Endodermal cell (in vitro differentiated cells): ENCODE data around the gene LRRN4CL. TPM values are rescaled to one million over a fixed set of nuclear protein-coding genes. Genes with fewer than 3 reads are reported as not detected.
A peak's percentile ranks its signal among the peaks of the same experiment; 100 is the strongest.

Experiments
- DNase-seq: peaks from one replicate; pipeline ENCODE4 v3.0.0-alpha.2; 2017
- H3K27ac ChIP-seq: 2 replicates; pipeline ENCODE4 v1.5.1; 2013; ENCODE audit warnings: mild to moderate bottlenecking, low read depth, low read length, moderate library complexity
- H3K27me3 ChIP-seq: 2 replicates; pipeline ENCODE4 v1.6.1; 2013; ENCODE audit warnings: mild to moderate bottlenecking, low read length, moderate library complexity; ENCODE audit not compliant: insufficient read depth, control insufficient read depth, poor library complexity, severe bottlenecking
- H3K36me3 ChIP-seq: 2 replicates; pipeline ENCODE4 v1.7.0; 2013; ENCODE audit warnings: mild to moderate bottlenecking, low read length, moderate library complexity; ENCODE audit not compliant: control insufficient read depth, insufficient read depth
- H3K4me1 ChIP-seq: one replicate; pipeline ENCODE4 v1.7.0; 2013; ENCODE audit warnings: low read length; ENCODE audit not compliant: control insufficient read depth, insufficient read depth
- H3K4me3 ChIP-seq: 2 replicates; pipeline ENCODE4 v1.5.1; 2013; ENCODE audit warnings: mild to moderate bottlenecking, low read length, moderate library complexity
- H3K9ac ChIP-seq: 2 replicates; pipeline ENCODE4 v1.6.1; 2013; ENCODE audit warnings: mild to moderate bottlenecking, low read length, moderate library complexity; ENCODE audit not compliant: poor library complexity, severe bottlenecking; ENCODE audit errors: extremely low read depth
- H3K9me3 ChIP-seq: 2 replicates; pipeline ENCODE4 v1.6.1; 2013; ENCODE audit warnings: mild to moderate bottlenecking, low read length, moderate library complexity; ENCODE audit not compliant: control insufficient read depth
- H3K27ac Mint-ChIP-seq: 2 replicates; pipeline ENCODE4 v1.8.0; 2020; ENCODE audit warnings: mixed read lengths
- H3K27me3 Mint-ChIP-seq: 2 replicates; pipeline ENCODE4 v1.8.0; 2021; ENCODE audit warnings: mild to moderate bottlenecking, mixed read lengths; ENCODE audit not compliant: insufficient read depth
- H3K36me3 Mint-ChIP-seq: 2 replicates; pipeline ENCODE4 v1.8.0; 2020; ENCODE audit warnings: low read depth, mixed read lengths
- H3K4me1 Mint-ChIP-seq: 2 replicates; pipeline ENCODE4 v1.8.0; 2020; ENCODE audit warnings: mixed read lengths
- H3K4me3 Mint-ChIP-seq: 2 replicates; pipeline ENCODE4 v1.8.0; 2020; ENCODE audit warnings: mild to moderate bottlenecking, moderate library complexity, mixed read lengths
- H3K9me3 Mint-ChIP-seq: 2 replicates; pipeline ENCODE4 v1.8.0; 2020; ENCODE audit warnings: mild to moderate bottlenecking, mixed read lengths
- CTCF ChIP-seq: fragments of 200-600 bp; sonication (generic); conservative IDR thresholded peaks from 2 replicates; pipeline ENCODE4 v1.5.0; 2021; ENCODE audit warnings: antibody characterized with exemption, mild to moderate bottlenecking
- WGBS, 2 experiments: methylation state at CpG; one replicate each; pipeline versions ENCODE4 v1.1.5 to v1.1.7; 2013; ENCODE audit warnings: missing lambda C conversion rate in 2 of 2, mixed read lengths in 1 of 2; ENCODE audit not compliant: insufficient coverage in 1 of 2, insufficient read length in 1 of 2; 5-methylcytosine and 5-hydroxymethylcytosine counted together
- total RNA-seq, 2 donors: library from RNA; stranded (reverse); fragmentation: NEBNext Ultra II Directional in 1 of 2; extraction: Animal tissue kit (Norgen Biotek cat#: 25700) in 1 of 2; gene quantifications; 2 replicates in 1 of 2; 3 replicates in 1 of 2; pipeline ENCODE4 v1.2.1, GENCODE V29; 2021

The LRRN4CL gene
- total RNA-seq, 2 donors from 2014 or later, result 0.55 to 0.99 TPM

GRCh38 chr11:62716816-62717215 is 27.5 kb upstream of the LRRN4CL start:
- Mint-ChIP-seq H3K9me3 (no peaks in the 10 kb centered on the region), H3K4me1 (peaks cover 29% of the 10 kb centered on the region), H3K36me3 (peaks cover 92% of the 10 kb centered on the region), H3K27ac (peak overlapping the region; percentile 36), H3K4me3 (no peak overlapping the region), H3K27me3 (no peaks in the 10 kb centered on the region)
- no peak for TF ChIP-seq CTCF
- Histone ChIP-seq H3K27ac (no peak overlapping the region), H3K4me1 (no peaks in the 10 kb centered on the region), H3K36me3 (peaks cover 93% of the 10 kb centered on the region), H3K9me3 (no peaks in the 10 kb centered on the region), H3K9ac (no peak overlapping the region), H3K4me3 (no peak overlapping the region), H3K27me3 (no peaks in the 10 kb centered on the region)
- DNase-seq, result no peak
- 96 to 97% methylated on average over 10 of the region's 11 CpGs for WGBS, 2 experiments

GRCh38 chr11:62716206-62716605 is 26.9 kb upstream of the LRRN4CL start:
- Histone ChIP-seq H3K9me3 (no peaks in the 10 kb centered on the region), H3K36me3 (peaks cover 93% of the 10 kb centered on the region), H3K4me3 (no peak overlapping the region), H3K27ac (no peak overlapping the region), H3K4me1 (no peaks in the 10 kb centered on the region), H3K9ac (no peak overlapping the region), H3K27me3 (no peaks in the 10 kb centered on the region)
- Mint-ChIP-seq H3K9me3 (no peaks in the 10 kb centered on the region), H3K36me3 (peaks cover 88% of the 10 kb centered on the region), H3K27ac (peak overlapping the region; percentile 39), H3K4me1 (peaks cover 29% of the 10 kb centered on the region), H3K4me3 (no peak overlapping the region), H3K27me3 (no peaks in the 10 kb centered on the region)
- TF ChIP-seq CTCF, result no peak
- no peak for DNase-seq
- WGBS, 2 experiments, result 95 to 100% methylated on average over 5 of the region's 5 CpGs

GRCh38 chr11:62715150-62716130 is 26.1 kb upstream of the LRRN4CL start:
- Mint-ChIP-seq H3K9me3 (no peaks in the 10 kb centered on the region), H3K4me1 (peaks cover 29% of the 10 kb centered on the region), H3K36me3 (peaks cover 87% of the 10 kb centered on the region), H3K27me3 (no peaks in the 10 kb centered on the region), H3K4me3 (no peak overlapping the region), H3K27ac (peak overlapping the region; percentile 39)
- peaks cover 93% of the 10 kb centered on the region for H3K36me3 ChIP-seq
- H3K9ac ChIP-seq, result no peak overlapping the region
- peak; percentile 47 for TF ChIP-seq CTCF
- 97 to 98% methylated on average over 15 to 23 of the region's 24 CpGs for WGBS, 2 experiments
- no peaks in the 10 kb centered on the region for H3K9me3 ChIP-seq
- no peaks in the 10 kb centered on the region for H3K27me3 ChIP-seq
- H3K27ac ChIP-seq, result no peak overlapping the region
- no peak overlapping the region for H3K4me3 ChIP-seq
- no peak for DNase-seq
- H3K4me1 ChIP-seq, result no peaks in the 10 kb centered on the region
